HCT116 (cell line): ENCODE results near the gene PXN.
A peak's percentile ranks its signal among the peaks of the same experiment; 100 is the strongest.

Source experiments
- EZH2phosphoT487 ChIP-seq: fragments of 200-600 bp; IDR thresholded peaks from 2 replicates; pipeline ENCODE4 v1.6.1; 2018; ENCODE audit warnings: antibody characterized with exemption, borderline replicate concordance
- JUND ChIP-seq: IDR thresholded peaks from 2 replicates; pipeline ENCODE4 v1.6.1; 2012
- POLR2AphosphoS5 ChIP-seq: IDR thresholded peaks from 2 replicates; pipeline ENCODE4 v1.6.1; 2011; ENCODE audit warnings: mild to moderate bottlenecking, low read depth, low read length, moderate library complexity
- SP1 ChIP-seq: IDR thresholded peaks from 2 replicates; pipeline ENCODE4 v1.6.1; 2012; ENCODE audit warnings: low read depth
- SRF ChIP-seq: IDR thresholded peaks from 2 replicates; pipeline ENCODE4 v1.6.1; 2012; ENCODE audit warnings: low read depth
- YY1 ChIP-seq: IDR thresholded peaks from 2 replicates; pipeline ENCODE4 v1.6.1; 2011; ENCODE audit warnings: low read length, low read depth, moderate library complexity, mild to moderate bottlenecking; ENCODE audit not compliant: insufficient replicate concordance; ENCODE audit errors: extremely low read depth
- TF ChIP-seq, protein P1 (sequence below), 3 experiments: fragments of 200-600 bp in 1 of 3; sonication (generic) in 1 of 3; IDR thresholded peaks in 2 of 3; conservative IDR thresholded peaks in 1 of 3; 2 replicates each; pipeline ENCODE4 v1.5.1; 2012 to 2017; ENCODE audit warnings: low read depth in 2 of 3, low read length in 2 of 3, antibody characterized with exemption in 1 of 3, borderline replicate concordance in 1 of 3, control low read depth in 1 of 3, mild to moderate bottlenecking in 1 of 3, mixed read lengths in 1 of 3, mixed run types in 1 of 3, moderate library complexity in 1 of 3; ENCODE audit not compliant: insufficient read depth in 1 of 3

- TF ChIP-seq EZH2phosphoT487 (no peak), SP1 (no peak), JUND (no peak), YY1 (no peak), POLR2AphosphoS5 (peak; percentile 21; the same call in 1 of the 2 replicates), SRF (no peak)
- TF ChIP-seq, protein P1, sequence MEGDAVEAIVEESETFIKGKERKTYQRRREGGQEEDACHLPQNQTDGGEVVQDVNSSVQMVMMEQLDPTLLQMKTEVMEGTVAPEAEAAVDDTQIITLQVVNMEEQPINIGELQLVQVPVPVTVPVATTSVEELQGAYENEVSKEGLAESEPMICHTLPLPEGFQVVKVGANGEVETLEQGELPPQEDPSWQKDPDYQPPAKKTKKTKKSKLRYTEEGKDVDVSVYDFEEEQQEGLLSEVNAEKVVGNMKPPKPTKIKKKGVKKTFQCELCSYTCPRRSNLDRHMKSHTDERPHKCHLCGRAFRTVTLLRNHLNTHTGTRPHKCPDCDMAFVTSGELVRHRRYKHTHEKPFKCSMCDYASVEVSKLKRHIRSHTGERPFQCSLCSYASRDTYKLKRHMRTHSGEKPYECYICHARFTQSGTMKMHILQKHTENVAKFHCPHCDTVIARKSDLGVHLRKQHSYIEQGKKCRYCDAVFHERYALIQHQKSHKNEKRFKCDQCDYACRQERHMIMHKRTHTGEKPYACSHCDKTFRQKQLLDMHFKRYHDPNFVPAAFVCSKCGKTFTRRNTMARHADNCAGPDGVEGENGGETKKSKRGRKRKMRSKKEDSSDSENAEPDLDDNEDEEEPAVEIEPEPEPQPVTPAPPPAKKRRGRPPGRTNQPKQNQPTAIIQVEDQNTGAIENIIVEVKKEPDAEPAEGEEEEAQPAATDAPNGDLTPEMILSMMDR (IDR thresholded peaks at IDR 0.05 in 2 of 3, conservative IDR thresholded peaks at IDR 0.05 in 1 of 3; ENCODE audit: borderline replicate concordance in 1 of 3, insufficient read depth in 1 of 3, low read depth in 2 of 3, low read length in 2 of 3), result peak in 2 of 3 experiments; percentile 56 to 60; a peak in 4 of 6 replicates
These were observed 30.7 kb downstream of the PXN start for GRCh38 chr12:120234643-120235368.
